Measurements from ENCODE around the gene GPRC5B.

DNA sequence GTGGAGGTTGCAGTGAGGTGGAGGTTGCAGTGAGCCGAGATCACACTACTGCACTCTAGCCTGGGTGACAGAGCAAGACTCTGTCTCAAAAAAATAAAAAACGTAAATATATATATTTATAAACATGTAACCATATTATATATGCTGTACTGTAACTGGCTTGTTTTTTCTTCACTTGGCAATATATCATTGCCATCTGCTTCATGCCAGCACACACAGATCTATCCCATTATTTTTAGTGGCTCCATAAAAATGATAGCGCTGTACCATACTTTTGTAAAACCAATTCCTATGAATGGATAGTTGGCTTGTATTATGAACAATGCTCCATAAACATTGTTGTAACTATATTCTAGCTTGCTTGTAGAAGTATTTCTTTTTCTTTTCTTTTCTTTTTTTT lies 49.5 kb downstream of the GPRC5B start:
- TF ChIP-seq EZH2 (IDR thresholded peaks at IDR 0.05; ENCODE audit: insufficient read depth, poor library complexity, severe bottlenecking) (no peak), EZH2phosphoT487 (IDR thresholded peaks at IDR 0.05; ENCODE audit: insufficient read depth, low read depth) (no peak)
